ENCODE results near the gene FBXO36. TPM values are rescaled to one million over a fixed set of nuclear protein-coding genes. Genes with fewer than 3 reads are reported as not detected.

The FBXO36 gene
- total and polyA plus RNA-seq, 7 donors: 0.90 to 3.5 (median 2.9) TPM

DNA sequence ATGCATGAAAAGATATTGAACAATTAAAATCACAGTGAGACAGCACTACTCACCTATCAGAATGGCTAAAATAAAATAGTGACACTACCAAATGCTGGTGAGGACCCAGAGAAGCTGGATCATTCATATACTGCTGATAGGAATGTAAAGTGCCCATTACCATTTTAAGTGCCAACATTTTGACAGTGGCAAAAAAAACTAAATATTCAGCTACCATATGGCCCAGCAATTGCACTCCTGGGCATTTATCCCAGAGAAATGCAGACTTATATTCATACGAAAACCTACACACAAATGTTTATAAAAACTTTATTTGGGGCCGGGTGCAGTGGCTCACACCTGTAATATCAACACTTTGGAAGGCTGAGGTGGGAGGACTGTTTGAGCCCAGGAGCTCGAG is 47.6 kb downstream of the FBXO36 start:
- Histone ChIP-seq H3K4me1 (peaks cover 0 to 16% (median 10%) of the 10 kb centered on the region in 4 donors), H3K27me3 (no peaks in the 10 kb centered on the region), H3K27ac (no peak overlapping the region), H3K4me3 (no peak overlapping the region), H3K36me3 (no peaks in the 10 kb centered on the region), H3K9me3 (no peaks in the 10 kb centered on the region)
- WGBS, 2 donors: 78 to 86% methylated on average over 3 of the region's 3 CpGs
- TF ChIP-seq POLR2AphosphoS5 (IDR thresholded peaks at IDR 0.05) (no peak), POLR2A (IDR thresholded peaks at IDR 0.05) (no peak), EP300 (IDR thresholded peaks at IDR 0.05) (no peak)
- TF ChIP-seq, protein P1, sequence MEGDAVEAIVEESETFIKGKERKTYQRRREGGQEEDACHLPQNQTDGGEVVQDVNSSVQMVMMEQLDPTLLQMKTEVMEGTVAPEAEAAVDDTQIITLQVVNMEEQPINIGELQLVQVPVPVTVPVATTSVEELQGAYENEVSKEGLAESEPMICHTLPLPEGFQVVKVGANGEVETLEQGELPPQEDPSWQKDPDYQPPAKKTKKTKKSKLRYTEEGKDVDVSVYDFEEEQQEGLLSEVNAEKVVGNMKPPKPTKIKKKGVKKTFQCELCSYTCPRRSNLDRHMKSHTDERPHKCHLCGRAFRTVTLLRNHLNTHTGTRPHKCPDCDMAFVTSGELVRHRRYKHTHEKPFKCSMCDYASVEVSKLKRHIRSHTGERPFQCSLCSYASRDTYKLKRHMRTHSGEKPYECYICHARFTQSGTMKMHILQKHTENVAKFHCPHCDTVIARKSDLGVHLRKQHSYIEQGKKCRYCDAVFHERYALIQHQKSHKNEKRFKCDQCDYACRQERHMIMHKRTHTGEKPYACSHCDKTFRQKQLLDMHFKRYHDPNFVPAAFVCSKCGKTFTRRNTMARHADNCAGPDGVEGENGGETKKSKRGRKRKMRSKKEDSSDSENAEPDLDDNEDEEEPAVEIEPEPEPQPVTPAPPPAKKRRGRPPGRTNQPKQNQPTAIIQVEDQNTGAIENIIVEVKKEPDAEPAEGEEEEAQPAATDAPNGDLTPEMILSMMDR (IDR thresholded peaks at IDR 0.05): no peak
- DNase-seq: no peak
- intact Hi-C loops (cut with DNase I): no loop called here

DNA sequence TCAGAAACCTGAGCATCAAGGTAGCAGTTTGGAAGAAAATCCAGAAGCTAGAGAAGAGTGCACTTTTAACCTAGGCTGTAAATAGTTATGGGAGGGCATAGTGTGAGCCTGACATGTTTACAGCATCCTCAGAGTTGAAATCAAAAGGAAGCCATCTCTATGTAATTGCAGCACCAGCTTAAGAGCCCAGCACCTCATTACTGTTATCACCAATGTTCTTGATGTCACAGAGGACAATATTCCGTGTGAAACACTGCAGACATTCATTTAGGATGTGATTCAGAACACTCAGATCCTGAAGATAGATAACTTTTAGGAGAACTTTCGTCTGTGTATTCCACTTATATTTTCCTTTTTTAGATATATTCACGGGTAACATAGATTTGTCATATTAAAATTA is 48.1 kb downstream of the FBXO36 start:
- Histone ChIP-seq H3K36me3 (no peaks in the 10 kb centered on the region), H3K9me3 (no peaks in the 10 kb centered on the region), H3K27me3 (no peaks in the 10 kb centered on the region), H3K4me1 (peaks cover 0 to 20% (median 10%) of the 10 kb centered on the region in 4 donors), H3K27ac (no peak overlapping the region), H3K4me3 (no peak overlapping the region)
- intact Hi-C loops (cut with DNase I): no loop called here
- WGBS, 2 donors: 86 to 87% methylated on average over 3 of the region's 3 CpGs
- DNase-seq: no peak
- TF ChIP-seq, protein P1 (IDR thresholded peaks at IDR 0.05): no peak
- TF ChIP-seq EP300 (IDR thresholded peaks at IDR 0.05) (no peak), POLR2A (IDR thresholded peaks at IDR 0.05) (no peak), POLR2AphosphoS5 (IDR thresholded peaks at IDR 0.05) (no peak)

DNA sequence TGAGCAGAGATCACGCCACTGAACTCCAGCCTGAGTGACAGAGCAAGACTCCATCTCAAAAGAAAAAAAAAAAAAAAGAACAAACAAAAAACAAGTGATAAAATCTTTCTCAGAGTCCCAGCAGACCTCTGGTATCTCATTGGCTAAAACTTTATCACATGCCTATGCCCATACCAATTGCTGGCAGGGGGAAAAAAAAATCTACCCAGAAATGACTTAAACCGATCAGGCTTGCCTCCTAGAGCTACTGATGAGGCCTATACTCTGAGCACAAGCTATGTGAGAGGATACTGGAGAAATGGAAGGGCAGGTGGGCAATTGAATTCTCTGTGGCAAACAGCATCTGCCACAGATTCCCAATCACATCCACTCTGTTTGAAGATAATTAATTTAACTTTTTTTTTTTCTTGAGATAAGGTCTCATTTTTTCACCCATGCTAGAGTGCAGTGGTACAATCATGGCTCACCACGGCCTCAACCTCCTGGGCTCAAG is 49.0 kb downstream of the FBXO36 start:
- no peaks in the 10 kb centered on the region for H3K27me3 ChIP-seq
- TF ChIP-seq POLR2A (IDR thresholded peaks at IDR 0.05) (no peak), POLR2AphosphoS5 (IDR thresholded peaks at IDR 0.05) (no peak), EP300 (IDR thresholded peaks at IDR 0.05) (no peak)
- TF ChIP-seq, protein P1 (IDR thresholded peaks at IDR 0.05): no peak
- WGBS, 2 donors: 80 to 98% methylated on average over 3 of the region's 3 CpGs
- no peak overlapping the region for H3K27ac ChIP-seq
- H3K4me1 ChIP-seq: peaks cover 0 to 20% (median 10%) of the 10 kb centered on the region in 4 donors
- intact Hi-C loops (cut with DNase I): no loop called here
- H3K9me3 ChIP-seq: no peaks in the 10 kb centered on the region
- no peak overlapping the region for H3K4me3 ChIP-seq
- no peak for DNase-seq
- H3K36me3 ChIP-seq: no peaks in the 10 kb centered on the region

DNA sequence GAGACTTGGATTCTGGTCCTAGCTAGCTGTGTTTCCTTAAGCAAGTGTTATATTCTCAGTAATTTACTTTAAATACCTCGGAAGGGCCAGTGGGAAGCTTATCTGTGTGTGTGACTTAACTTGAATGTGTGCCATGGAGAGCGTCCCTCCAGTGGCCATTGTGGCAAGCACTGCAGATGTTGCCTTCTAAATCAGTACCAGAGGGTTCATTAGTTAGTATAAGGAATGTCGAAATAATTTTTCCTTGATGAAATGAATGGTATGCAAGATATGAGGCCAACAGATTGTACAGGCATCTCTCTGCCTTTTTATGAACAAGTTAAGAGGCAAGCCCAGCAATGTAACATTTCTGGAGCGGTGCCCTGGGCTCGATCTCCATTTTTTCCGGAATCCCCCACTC is 52.0 kb downstream of the FBXO36 start:
- intact Hi-C loops (cut with DNase I): no loop called here
- 74 to 85% methylated on average over 6 of the region's 6 CpGs for WGBS, 2 donors
- Histone ChIP-seq H3K27me3 (no peaks in the 10 kb centered on the region), H3K4me1 (peaks cover 0 to 20% (median 11%) of the 10 kb centered on the region in 4 donors), H3K27ac (peak overlapping the region in 3 of 4 donors; percentile 8 to 45 (median 27)), H3K4me3 (no peak overlapping the region), H3K9me3 (no peaks in the 10 kb centered on the region), H3K36me3 (no peaks in the 10 kb centered on the region)
- no peak for DNase-seq
- TF ChIP-seq, protein P1 (IDR thresholded peaks at IDR 0.05): no peak

Data from sigmoid colon (tissue), 7 donors.